Measurements from ENCODE around the gene MAP6. TPM values are rescaled to one million over a fixed set of nuclear protein-coding genes. Genes with fewer than 3 reads are reported as not detected.

MAP6 gene
- total and polyA plus RNA-seq, 2 experiments from 2014 or later = 0.31 to 1.2 TPM

GRCh38 chr11:75664389-75664788 is 4.4 kb downstream of the MAP6 start:
- Histone ChIP-seq H3K27ac (ENCODE audit: low read depth) (no peak overlapping the region), H3K4me2 (no peak overlapping the region), H3K27me3 (ENCODE audit: insufficient read depth) (peaks cover 52% of the 10 kb centered on the region), H2AFZ (no peak overlapping the region), H3K9me2 (ENCODE audit: insufficient read depth) (no peaks in the 10 kb centered on the region; the same call in 1 of the 2 replicates), H3K4me3 (no peak overlapping the region), H3F3A (replicated peaks; ENCODE audit: low read depth) (peaks cover 11% of the 10 kb centered on the region), H3K79me2 (replicated peaks; ENCODE audit: insufficient read depth) (no peaks in the 10 kb centered on the region), H3K4me1 (ENCODE audit: insufficient read depth) (peaks cover 47% of the 10 kb centered on the region), H3K36me3 (ENCODE audit: insufficient read depth) (no peaks in the 10 kb centered on the region), H4K20me1 (replicated peaks; ENCODE audit: insufficient read depth) (peaks cover 8% of the 10 kb centered on the region; the same call in 1 of the 2 replicates)
- no peak for DNase-seq (ENCODE audit: low spot score)
- H3K36me3 Mint-ChIP-seq (ENCODE audit: low read depth) = no peaks in the 10 kb centered on the region
- TF ChIP-seq CREB1 (CRISPR knock-in tag; IDR thresholded peaks at IDR 0.05; ENCODE audit: low read depth) (no peak), EZH2 (IDR thresholded peaks at IDR 0.05; ENCODE audit: low read depth, unreplicated experiment) (no peak), JUNB (IDR thresholded peaks at IDR 0.05; ENCODE audit: unreplicated experiment) (no peak)
- no peak overlapping the region for H3K4me3 Mint-ChIP-seq
- H3K4me1 Mint-ChIP-seq = peaks cover 42% of the 10 kb centered on the region
- H3K27me3 Mint-ChIP-seq (ENCODE audit: insufficient read depth, low read depth, poor library complexity) = peaks cover 37% of the 10 kb centered on the region
- no peaks in the 10 kb centered on the region; the same call in 2 of the 3 replicates for H3K9me3 Mint-ChIP-seq
- no peak overlapping the region for H3K27ac Mint-ChIP-seq
- no peak for ATAC-seq

- DNase-seq (ENCODE audit: low spot score) = peak; percentile 58
- ATAC-seq = peak; percentile 35
- no peaks in the 10 kb centered on the region; the same call in 1 of the 2 replicates for H3K9me2 ChIP-seq (ENCODE audit: insufficient read depth)
- peaks cover 47% of the 10 kb centered on the region for H3K27me3 ChIP-seq (ENCODE audit: insufficient read depth)
- H3K4me3 ChIP-seq = peak overlapping the region; percentile 9; the same call in 1 of the 2 replicates
- H3K27me3 Mint-ChIP-seq (ENCODE audit: insufficient read depth, low read depth, poor library complexity) = peaks cover 32% of the 10 kb centered on the region
- H3K36me3 ChIP-seq (ENCODE audit: insufficient read depth) = no peaks in the 10 kb centered on the region
- H3K4me1 ChIP-seq (ENCODE audit: insufficient read depth) = peaks cover 43% of the 10 kb centered on the region
- peak overlapping the region; percentile 50 for H3K4me2 ChIP-seq
- H3K27ac ChIP-seq (ENCODE audit: low read depth) = no peak overlapping the region
- no peak overlapping the region for H2AFZ ChIP-seq
- H3K9me3 Mint-ChIP-seq = no peaks in the 10 kb centered on the region; the same call in 2 of the 3 replicates
- peaks cover 42% of the 10 kb centered on the region for H3K4me1 Mint-ChIP-seq
- peaks cover 7% of the 10 kb centered on the region for H3F3A ChIP-seq (replicated peaks; ENCODE audit: low read depth)
- no peaks in the 10 kb centered on the region for H3K79me2 ChIP-seq (replicated peaks; ENCODE audit: insufficient read depth)
- peaks cover 8% of the 10 kb centered on the region; the same call in 1 of the 2 replicates for H4K20me1 ChIP-seq (replicated peaks; ENCODE audit: insufficient read depth)
- peak overlapping the region; percentile 31; the same call in 2 of the 3 replicates for H3K4me3 Mint-ChIP-seq
- H3K36me3 Mint-ChIP-seq (ENCODE audit: low read depth) = no peaks in the 10 kb centered on the region
- H3K27ac Mint-ChIP-seq = no peak overlapping the region
- TF ChIP-seq JUNB (IDR thresholded peaks at IDR 0.05; ENCODE audit: unreplicated experiment) = no peak
- TF ChIP-seq, protein P1, sequence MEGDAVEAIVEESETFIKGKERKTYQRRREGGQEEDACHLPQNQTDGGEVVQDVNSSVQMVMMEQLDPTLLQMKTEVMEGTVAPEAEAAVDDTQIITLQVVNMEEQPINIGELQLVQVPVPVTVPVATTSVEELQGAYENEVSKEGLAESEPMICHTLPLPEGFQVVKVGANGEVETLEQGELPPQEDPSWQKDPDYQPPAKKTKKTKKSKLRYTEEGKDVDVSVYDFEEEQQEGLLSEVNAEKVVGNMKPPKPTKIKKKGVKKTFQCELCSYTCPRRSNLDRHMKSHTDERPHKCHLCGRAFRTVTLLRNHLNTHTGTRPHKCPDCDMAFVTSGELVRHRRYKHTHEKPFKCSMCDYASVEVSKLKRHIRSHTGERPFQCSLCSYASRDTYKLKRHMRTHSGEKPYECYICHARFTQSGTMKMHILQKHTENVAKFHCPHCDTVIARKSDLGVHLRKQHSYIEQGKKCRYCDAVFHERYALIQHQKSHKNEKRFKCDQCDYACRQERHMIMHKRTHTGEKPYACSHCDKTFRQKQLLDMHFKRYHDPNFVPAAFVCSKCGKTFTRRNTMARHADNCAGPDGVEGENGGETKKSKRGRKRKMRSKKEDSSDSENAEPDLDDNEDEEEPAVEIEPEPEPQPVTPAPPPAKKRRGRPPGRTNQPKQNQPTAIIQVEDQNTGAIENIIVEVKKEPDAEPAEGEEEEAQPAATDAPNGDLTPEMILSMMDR (conservative IDR thresholded peaks at IDR 0.05; ENCODE audit: low read depth in 2 of 2) = no peak
- no peak for TF ChIP-seq STAT1 (IDR thresholded peaks at IDR 0.05; ENCODE audit: unreplicated experiment)
- TF ChIP-seq, protein P2, sequence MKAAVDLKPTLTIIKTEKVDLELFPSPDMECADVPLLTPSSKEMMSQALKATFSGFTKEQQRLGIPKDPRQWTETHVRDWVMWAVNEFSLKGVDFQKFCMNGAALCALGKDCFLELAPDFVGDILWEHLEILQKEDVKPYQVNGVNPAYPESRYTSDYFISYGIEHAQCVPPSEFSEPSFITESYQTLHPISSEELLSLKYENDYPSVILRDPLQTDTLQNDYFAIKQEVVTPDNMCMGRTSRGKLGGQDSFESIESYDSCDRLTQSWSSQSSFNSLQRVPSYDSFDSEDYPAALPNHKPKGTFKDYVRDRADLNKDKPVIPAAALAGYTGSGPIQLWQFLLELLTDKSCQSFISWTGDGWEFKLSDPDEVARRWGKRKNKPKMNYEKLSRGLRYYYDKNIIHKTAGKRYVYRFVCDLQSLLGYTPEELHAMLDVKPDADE (IDR thresholded peaks at IDR 0.05) = no peak
- peak; percentile 60; the same call in 1 of the 2 replicates for TF ChIP-seq NANOG (IDR thresholded peaks at IDR 0.05; ENCODE audit: borderline replicate concordance)
- TF ChIP-seq CREB1 (CRISPR knock-in tag; IDR thresholded peaks at IDR 0.05; ENCODE audit: low read depth) = no peak
- no peak for TF ChIP-seq REST (IDR thresholded peaks at IDR 0.05; ENCODE audit: unreplicated experiment)
Observed at GRCh38 chr11:75663808-75664207, 5.0 kb downstream of the MAP6 start.
